Activated naive CD8-positive, alpha-beta T cell treated with anti-CD3 and anti-CD28 coated beads for 36 hours (primary cell): ENCODE data around the gene METTL23. TPM values are rescaled to one million over a fixed set of nuclear protein-coding genes. Genes with fewer than 3 reads are reported as not detected.
"Not testable (repeated sequence)": the region's sequence is repeated elsewhere in the genome, so short reads cannot be mapped to it uniquely, and the experiment has no call there.

ENCODE experiments used
- DNase-seq: peaks from one replicate; pipeline ENCODE4 v3.0.0; 2021
- H3K27ac Mint-ChIP-seq: one replicate; pipeline ENCODE4 v1.8.0; 2022; ENCODE audit warnings: mild to moderate bottlenecking, moderate library complexity, mixed read lengths
- H3K27me3 Mint-ChIP-seq: one replicate; pipeline ENCODE4 v1.8.0; 2022; ENCODE audit warnings: mild to moderate bottlenecking, mixed read lengths
- H3K36me3 Mint-ChIP-seq: one replicate; pipeline ENCODE4 v1.8.0; 2021; ENCODE audit warnings: mild to moderate bottlenecking, mixed read lengths
- H3K4me1 Mint-ChIP-seq: one replicate; pipeline ENCODE4 v1.8.0; 2021; ENCODE audit warnings: mixed read lengths
- H3K4me3 Mint-ChIP-seq: one replicate; pipeline ENCODE4 v1.8.0; 2022; ENCODE audit warnings: mild to moderate bottlenecking, moderate library complexity, mixed read lengths
- H3K9me3 Mint-ChIP-seq: one replicate; pipeline ENCODE4 v1.8.0; 2022; ENCODE audit warnings: mixed read lengths
- total RNA-seq, 2 experiments: library from RNA; stranded (reverse); gene quantifications; one replicate each; pipeline ENCODE4 v1.2.3, GENCODE V29; 2021

Gene METTL23
- total RNA-seq, 2 experiments from 2014 or later, result 30.0 to 30.6 TPM

DNA sequence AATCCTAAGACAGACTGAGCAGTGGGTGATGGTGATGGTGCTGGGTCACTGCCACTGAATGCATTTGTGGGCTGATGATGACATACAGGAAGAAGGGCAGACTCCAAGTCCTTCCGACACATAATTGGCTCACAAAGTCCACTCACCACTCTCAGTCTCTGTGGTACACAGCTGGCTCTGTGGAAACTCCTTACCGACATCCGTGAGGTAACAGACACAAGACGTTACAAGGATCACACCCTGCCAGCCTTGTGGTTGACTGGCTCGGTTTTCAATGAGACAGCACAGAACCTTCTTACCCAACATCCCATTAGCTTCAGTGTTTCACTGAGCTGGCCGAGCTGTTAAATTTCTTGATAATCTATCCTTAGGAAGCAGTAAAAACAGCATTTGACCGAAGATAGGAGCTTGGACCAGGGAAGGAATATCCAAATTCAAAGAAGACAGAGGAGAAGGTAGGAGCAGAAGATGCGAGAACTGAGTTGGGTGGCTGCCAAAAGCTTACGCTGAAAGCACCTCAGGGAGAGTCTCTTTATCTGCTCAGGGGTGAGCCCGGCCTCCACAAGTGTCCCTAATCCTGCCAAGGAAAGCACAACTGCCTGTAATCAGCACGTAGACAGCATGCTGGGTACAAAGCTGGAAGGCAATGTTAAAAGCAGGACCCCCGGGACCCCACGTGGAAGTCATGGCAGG is 10.3 kb upstream of the METTL23 start:
- Mint-ChIP-seq H3K27ac (peak overlapping the region; percentile 98), H3K4me1 (peaks cover 48% of the 10 kb centered on the region), H3K27me3 (no peaks in the 10 kb centered on the region), H3K9me3 (no peaks in the 10 kb centered on the region), H3K4me3 (peak overlapping the region; percentile 77), H3K36me3 (peaks cover 47% of the 10 kb centered on the region)
- peak; percentile 80 for DNase-seq

DNA sequence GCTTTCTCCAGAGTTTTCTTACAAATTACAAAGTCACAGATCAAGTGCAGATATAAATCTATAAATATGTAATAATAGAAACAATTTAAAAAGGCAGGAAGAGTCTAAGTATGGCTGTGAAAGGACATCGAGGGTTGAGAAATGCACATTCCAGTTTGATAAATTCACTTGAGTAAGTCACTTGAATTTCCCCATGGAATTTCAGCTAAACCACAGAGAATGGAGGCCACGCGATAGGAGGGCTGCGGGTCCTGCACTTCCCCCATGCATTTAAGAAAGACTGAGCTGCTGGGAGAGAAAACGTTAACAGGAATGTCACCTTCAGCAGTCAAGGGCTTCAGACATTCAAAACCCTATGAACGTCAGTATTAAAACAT is 9.8 kb upstream of the METTL23 start:
- H3K36me3 Mint-ChIP-seq, result peaks cover 52% of the 10 kb centered on the region
- H3K9me3 Mint-ChIP-seq, result no peaks in the 10 kb centered on the region
- H3K27ac Mint-ChIP-seq, result peak overlapping the region; percentile 98
- H3K27me3 Mint-ChIP-seq, result no peaks in the 10 kb centered on the region
- peak overlapping the region; percentile 77 for H3K4me3 Mint-ChIP-seq
- no peak for DNase-seq
- peaks cover 53% of the 10 kb centered on the region for H3K4me1 Mint-ChIP-seq

DNA sequence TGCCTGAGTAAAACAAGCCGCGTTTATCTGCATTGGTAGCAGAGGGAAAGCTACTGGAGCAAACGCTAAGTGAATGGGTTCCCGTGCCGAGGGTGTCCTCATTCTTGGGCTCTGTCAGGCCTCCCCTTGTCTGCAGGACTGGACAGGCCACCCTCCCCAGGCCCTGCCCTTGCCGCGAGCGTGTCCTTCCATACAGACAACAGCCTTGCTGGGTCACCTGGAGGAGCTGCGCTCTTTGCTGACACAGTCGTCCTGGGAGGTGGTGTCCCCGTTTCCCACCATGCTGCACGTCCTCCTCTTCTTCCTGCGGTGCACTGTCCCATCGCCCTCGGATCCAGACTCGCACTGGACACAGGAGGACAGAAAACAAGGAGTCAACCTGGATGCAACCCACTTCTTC is 8.1 kb upstream of the METTL23 start:
- Mint-ChIP-seq H3K27me3 (no peaks in the 10 kb centered on the region), H3K9me3 (no peaks in the 10 kb centered on the region), H3K4me3 (no peak overlapping the region), H3K27ac (no peak overlapping the region), H3K4me1 (peaks cover 55% of the 10 kb centered on the region), H3K36me3 (peaks cover 62% of the 10 kb centered on the region)
- no peak for DNase-seq

DNA sequence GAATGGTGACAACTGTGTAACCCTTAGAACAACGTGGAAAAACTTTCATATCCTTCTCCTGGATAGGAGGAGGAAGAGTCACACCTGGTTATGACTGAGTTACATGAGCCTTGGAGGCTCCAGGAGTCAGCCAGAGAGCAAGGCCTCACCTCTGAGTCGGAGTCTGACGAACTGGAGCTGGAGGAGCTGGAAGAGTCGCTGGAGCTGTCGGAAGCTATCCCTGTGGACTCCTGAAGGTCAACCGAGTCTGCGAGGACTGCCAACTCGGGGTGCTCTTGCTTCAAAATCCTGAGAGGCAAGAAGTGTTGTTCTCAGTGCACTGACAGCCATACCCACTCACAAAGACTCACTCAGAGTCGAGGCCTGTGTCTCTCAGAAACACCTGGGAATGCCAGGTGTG is 6.4 kb upstream of the METTL23 start:
- no peak for DNase-seq
- Mint-ChIP-seq H3K27me3 (no peaks in the 10 kb centered on the region), H3K4me1 (peaks cover 44% of the 10 kb centered on the region), H3K4me3 (no peak overlapping the region), H3K36me3 (peaks cover 67% of the 10 kb centered on the region), H3K9me3 (no peaks in the 10 kb centered on the region), H3K27ac (no peak overlapping the region)

DNA sequence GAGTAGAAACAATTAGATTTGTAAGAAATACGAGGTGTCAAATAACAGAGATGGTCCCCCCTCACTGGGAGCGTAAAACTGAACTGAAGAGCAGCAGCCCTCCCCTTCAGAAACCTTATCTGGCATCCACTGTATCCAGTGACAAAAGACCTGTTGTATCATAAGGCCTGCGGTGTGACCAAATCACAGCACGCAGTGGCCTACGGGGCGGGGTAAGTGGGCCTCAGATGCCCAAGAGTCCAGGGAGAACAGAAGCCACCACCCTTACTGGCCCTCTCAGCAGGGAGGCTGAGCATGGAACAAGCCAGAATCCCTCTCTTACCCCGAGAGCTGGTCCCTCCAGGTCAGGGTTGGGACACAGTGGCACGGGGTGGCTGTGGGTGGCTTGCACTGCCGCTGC is 5.7 kb upstream of the METTL23 start:
- peaks cover 65% of the 10 kb centered on the region for H3K36me3 Mint-ChIP-seq
- H3K4me1 Mint-ChIP-seq, result peaks cover 40% of the 10 kb centered on the region
- H3K27me3 Mint-ChIP-seq, result no peaks in the 10 kb centered on the region
- no peak overlapping the region for H3K27ac Mint-ChIP-seq
- H3K9me3 Mint-ChIP-seq, result no peaks in the 10 kb centered on the region
- H3K4me3 Mint-ChIP-seq, result no peak overlapping the region
- DNase-seq, result no peak

DNA sequence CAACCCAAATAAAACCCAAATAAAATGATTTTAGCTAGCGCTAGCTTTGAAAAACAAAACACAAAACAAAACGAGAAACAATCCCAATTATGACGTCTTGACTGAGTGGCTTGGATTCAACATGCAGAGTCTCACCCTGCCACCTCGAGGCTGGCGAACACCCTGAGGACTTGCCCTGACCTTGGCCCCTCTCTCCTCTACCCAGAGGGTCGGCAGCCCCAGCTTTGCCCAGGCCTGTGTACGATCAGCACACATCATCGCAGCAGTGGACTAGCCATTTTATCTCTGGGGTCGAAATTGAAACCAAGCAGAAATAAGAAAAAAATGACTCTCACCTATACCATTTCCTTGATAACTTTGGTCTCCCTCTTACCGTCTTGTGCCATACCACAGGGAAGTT is 5.2 kb upstream of the METTL23 start:
- H3K27me3 Mint-ChIP-seq, result no peaks in the 10 kb centered on the region
- peaks cover 60% of the 10 kb centered on the region for H3K36me3 Mint-ChIP-seq
- no peaks in the 10 kb centered on the region for H3K9me3 Mint-ChIP-seq
- no peak overlapping the region for H3K4me3 Mint-ChIP-seq
- H3K4me1 Mint-ChIP-seq, result peaks cover 35% of the 10 kb centered on the region
- H3K27ac Mint-ChIP-seq, result peak overlapping the region; percentile 62
- no peak for DNase-seq

DNA sequence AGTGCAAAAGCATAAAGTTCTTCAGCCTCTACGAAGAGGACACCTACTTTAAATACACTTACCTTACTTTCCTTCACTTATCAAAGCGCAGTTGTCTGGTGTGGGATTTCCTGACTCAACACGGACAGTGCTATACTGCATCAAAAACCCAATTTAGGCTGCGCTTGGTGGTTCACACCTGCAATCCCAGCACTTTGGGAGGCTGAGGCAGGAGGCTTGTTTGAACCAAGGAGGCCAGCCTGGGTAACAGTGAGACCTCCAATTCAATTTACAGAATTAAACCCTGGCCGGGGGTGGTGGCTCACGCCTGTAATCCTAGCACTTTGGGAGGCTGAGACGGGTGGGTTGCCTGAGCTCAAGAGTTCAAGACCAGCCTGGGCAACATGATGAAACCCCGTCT is 4.4 kb upstream of the METTL23 start:
- Mint-ChIP-seq H3K27ac (peak overlapping the region; percentile 62), H3K4me1 (peaks cover 28% of the 10 kb centered on the region), H3K36me3 (peaks cover 57% of the 10 kb centered on the region), H3K9me3 (no peaks in the 10 kb centered on the region), H3K4me3 (no peak overlapping the region), H3K27me3 (no peaks in the 10 kb centered on the region)
- no peak for DNase-seq

DNA sequence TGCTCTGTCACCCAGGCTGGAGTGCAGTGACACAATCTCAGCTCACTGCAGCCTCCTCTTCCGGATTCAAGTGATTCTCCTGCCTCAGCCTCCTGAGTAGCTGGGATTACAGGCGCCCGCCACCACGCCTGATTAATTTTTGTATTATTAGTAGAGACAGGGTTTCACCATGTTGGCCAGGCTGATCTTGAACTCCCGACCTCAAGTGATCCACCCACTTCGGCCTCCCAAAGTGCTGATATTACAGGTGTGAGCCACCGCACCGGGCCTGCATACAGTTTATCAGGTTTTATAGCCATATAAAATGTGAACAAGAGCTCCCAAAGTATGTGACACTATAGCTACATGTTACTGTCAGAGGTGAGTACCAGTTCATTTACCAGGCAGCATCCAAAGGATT is 3.7 kb upstream of the METTL23 start:
- Mint-ChIP-seq H3K36me3 (peaks cover 61% of the 10 kb centered on the region), H3K4me1 (peaks cover 30% of the 10 kb centered on the region), H3K27ac (peak overlapping the region; percentile 29), H3K4me3 (peak overlapping the region; percentile 34)
- H3K9me3 Mint-ChIP-seq, H3K27me3 Mint-ChIP-seq, DNase-seq: not testable (repeated sequence)

DNA sequence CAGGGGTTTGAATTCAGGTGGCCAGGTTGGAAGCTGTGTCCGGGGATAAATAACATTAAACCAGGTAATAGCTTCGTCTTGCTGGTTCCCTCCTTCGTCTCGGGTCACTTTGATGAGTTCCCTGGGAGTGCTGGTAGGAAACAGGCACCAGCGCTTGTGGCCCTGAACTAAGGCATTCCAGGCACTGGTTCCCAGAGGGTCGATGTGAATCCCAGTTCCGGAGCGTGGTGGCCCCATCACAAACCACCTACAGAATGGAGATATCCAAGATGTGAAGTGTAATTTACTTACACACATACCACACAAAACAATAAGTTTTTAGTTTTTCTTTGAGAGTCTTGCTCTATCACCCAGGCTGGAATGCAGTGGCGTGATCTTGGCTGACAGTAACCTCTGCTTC is 2.8 kb upstream of the METTL23 start:
- no peak for DNase-seq
- H3K27me3 Mint-ChIP-seq, result no peaks in the 10 kb centered on the region
- no peaks in the 10 kb centered on the region for H3K9me3 Mint-ChIP-seq
- H3K4me1 Mint-ChIP-seq, result peaks cover 33% of the 10 kb centered on the region
- H3K36me3 Mint-ChIP-seq, result peaks cover 62% of the 10 kb centered on the region
- H3K27ac Mint-ChIP-seq, result peak overlapping the region; percentile 8
- H3K4me3 Mint-ChIP-seq, result no peak overlapping the region

DNA sequence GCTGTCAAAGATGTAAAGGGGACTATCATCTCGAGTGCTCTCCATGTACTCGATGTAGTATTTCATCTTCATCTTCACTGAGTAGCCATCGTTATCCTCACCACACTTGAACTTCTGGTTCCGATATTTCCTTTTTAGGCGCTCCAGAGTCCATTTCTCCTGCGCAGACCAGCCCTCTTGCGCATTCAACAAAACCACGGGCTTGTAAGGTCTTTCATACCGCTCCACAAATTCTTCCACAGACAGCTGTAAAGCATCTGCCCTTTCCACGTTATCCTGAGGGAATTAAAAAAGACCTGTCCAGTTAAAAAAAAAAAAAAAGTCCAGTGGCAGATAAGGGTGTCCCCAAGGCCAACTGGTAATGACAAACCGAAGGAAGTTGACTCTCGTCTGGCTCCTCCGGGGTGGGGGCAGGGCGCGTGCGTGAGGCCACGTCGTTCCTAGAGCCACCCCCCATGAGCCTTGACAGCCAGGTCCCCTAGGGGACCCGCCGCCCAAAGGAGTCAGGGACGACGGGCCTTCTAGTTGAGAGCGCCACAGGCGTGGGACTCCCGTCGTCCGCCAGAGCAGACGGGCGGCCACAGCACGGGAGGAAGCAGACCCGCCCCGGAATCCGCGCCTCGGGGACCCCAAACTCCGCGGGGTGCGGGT is 934 bp upstream of the METTL23 start:
- peak; percentile 80 for DNase-seq
- Mint-ChIP-seq H3K27me3 (no peaks in the 10 kb centered on the region), H3K4me3 (peak overlapping the region; percentile 98), H3K9me3 (no peaks in the 10 kb centered on the region), H3K36me3 (peaks cover 66% of the 10 kb centered on the region), H3K4me1 (peaks cover 39% of the 10 kb centered on the region), H3K27ac (peak overlapping the region; percentile 94)

DNA sequence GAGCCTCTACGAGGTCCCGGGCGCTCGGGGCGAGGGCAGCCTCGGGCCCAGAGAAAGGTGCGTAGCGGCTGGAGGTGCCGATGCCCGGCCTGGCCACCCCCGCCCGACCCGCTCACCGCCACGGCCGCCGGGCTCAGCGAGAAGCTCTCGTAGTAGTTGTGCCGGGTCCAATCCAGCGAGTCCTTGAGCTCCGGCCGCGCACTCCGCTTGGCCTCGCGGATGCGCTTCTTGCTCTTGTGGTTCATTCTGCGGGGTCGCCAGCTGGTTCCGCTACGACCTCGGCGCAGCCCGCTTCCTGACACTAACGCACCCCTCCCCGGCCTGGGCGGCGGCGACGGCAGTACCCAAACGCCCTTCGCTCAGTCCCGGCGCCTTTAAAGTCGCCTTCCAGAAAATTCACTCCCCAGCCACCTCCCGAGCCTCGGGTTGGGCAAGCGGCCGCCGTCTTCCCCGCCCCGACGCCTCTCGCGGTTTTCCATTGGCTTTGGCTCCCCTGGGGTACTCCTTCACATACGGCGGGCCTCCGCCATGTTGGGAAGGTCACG is 336 bp upstream of the METTL23 start, which contains the start of gene JMJD6:
TSS of gene JMJD6 (minus strand) at position 376 of the 545 bp plus-strand sequence. CDS start at position 245, 131 bp downstream.
- peak; percentile 95 for DNase-seq
- peak within 1 kb of the TSS; percentile 98 for H3K27ac Mint-ChIP-seq
- H3K27me3 Mint-ChIP-seq, result no peaks in the 10 kb centered on the region
- peak within 1 kb of the TSS; percentile 98 for H3K4me3 Mint-ChIP-seq
- peaks cover 61% of the 10 kb centered on the region for H3K36me3 Mint-ChIP-seq
- no peaks in the 10 kb centered on the region for H3K9me3 Mint-ChIP-seq
- peaks cover 37% of the 10 kb centered on the region for H3K4me1 Mint-ChIP-seq

DNA sequence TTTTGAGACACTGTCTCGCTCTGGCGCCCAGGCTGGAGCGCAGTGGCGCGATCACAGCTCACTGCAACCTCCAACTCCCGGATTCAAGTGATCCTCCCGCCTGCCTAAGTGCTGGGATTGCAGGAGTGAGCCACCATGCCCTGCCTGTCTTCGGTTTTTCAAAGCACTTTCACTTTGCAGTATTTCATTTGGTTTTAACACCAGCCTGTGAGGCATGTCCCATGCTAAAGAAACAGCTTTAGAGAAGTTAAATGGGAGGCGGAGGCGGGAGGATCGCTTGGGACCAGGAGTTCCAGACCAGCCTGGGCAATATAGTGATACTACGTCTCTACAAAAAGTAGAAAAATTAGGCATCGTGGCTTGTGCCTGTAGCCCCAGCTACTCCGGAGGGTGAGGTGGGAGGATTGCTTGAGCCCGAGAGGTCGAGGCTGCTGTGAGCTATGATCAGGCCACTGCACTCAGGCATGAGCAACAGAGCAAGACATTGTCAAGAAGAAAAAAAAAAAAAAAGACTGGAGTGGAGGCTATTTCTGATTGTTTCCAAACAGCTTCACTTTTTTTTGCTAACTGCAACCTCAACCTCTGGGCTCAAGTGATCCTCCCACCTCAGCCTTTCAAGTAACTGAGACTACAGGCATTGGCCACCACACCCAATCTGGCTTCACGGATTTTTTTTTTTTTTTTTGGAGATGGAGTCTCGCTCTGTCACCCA is 1.3 kb downstream of the METTL23 start:
- Mint-ChIP-seq H3K27ac (peak overlapping the region; percentile 98), H3K4me3 (peak overlapping the region; percentile 98), H3K27me3 (no peaks in the 10 kb centered on the region), H3K9me3 (no peaks in the 10 kb centered on the region), H3K36me3 (peaks cover 63% of the 10 kb centered on the region), H3K4me1 (peaks cover 39% of the 10 kb centered on the region)
- DNase-seq, result no peak

DNA sequence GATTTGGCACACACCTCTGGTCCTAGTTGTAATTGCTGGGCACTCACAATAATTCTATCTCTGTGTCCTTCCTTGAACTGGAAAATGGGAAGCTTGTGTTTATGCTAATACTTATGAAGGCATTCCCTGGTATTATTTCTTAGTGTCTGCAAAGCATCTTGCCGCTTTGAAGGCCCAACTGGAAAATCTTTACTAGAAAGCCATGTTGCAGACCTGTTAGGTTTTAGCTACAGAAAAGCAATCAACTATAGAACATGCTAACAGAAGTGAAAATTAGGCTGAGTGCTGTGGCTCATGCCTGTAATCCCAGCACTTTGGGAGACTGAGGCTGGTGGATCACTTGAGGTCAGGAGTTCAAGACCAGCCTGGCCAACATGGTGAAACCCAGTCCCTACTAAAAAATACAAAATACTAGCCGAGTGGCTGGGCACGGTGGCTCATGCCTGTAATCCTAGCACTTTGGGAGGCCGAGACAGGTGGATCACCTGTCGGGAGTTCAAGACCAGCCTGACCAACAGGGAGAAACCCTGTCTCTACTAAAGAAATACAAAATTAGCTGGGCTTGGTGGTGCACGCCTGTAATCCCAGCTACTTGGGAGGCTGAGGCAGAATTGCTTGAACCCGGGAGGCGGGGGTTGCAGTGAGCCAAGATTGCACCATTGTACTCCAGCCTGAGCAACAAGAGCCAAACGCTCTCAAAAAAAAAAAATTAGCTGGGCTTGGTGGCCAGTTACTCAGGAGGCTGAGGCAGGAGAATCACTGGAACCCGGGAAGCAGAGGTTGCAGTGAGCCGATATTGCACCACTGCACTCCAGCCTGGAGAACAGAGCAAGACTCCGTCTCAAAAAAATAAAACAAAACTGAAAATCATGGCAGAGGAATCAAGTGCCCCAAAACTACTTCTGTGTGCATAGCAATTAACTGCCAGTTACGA is 5.4 kb downstream of the METTL23 start:
- not testable (repeated sequence) for DNase-seq, H3K9me3 Mint-ChIP-seq, H3K27me3 Mint-ChIP-seq
- Mint-ChIP-seq H3K4me3 (peak overlapping the region; percentile 94), H3K36me3 (peaks cover 79% of the 10 kb centered on the region), H3K27ac (peak overlapping the region; percentile 94), H3K4me1 (peaks cover 45% of the 10 kb centered on the region)
